CD14-positive monocyte (primary cell): Measurements from ENCODE around the gene NDUFB10. TPM values are rescaled to one million over a fixed set of nuclear protein-coding genes. Genes with fewer than 3 reads are reported as not detected.
"Not testable (repeated sequence)": the region's sequence is repeated elsewhere in the genome, so short reads cannot be mapped to it uniquely, and the experiment has no call there.

Source experiments
- DNase-seq, 3 donors: peaks; one replicate each; pipeline ENCODE4 v3.0.0-alpha.2; 2011 to 2022
- H2AFZ ChIP-seq: 2 replicates; pipeline ENCODE4 v1.6.0; 2012; ENCODE audit warnings: mild to moderate bottlenecking, low read depth, low read length, inconsistent platforms; ENCODE audit not compliant: insufficient read depth, poor library complexity, severe bottlenecking
- H3K27ac ChIP-seq, 2 donors: 1 replicate in 1 of 2; 2 replicates in 1 of 2; pipeline ENCODE4 v1.5.1; 2012 to 2013; ENCODE audit warnings: low read length in 2 of 2, control low read depth in 1 of 2, inconsistent platforms in 1 of 2, low read depth in 1 of 2, mild to moderate bottlenecking in 1 of 2
- H3K27me3 ChIP-seq, 2 donors: one replicate each; pipeline versions ENCODE4 v1.6.0 to v1.6.1; 2011 to 2013; ENCODE audit warnings: low read length in 2 of 2; ENCODE audit not compliant: control insufficient read depth in 2 of 2, insufficient read depth in 2 of 2
- H3K36me3 ChIP-seq, 2 donors: replicated peaks in 1 of 2; 1 replicate in 1 of 2; 2 replicates in 1 of 2; pipeline versions ENCODE4 v1.5.1 to v1.6.1; 2012 to 2013; ENCODE audit warnings: low read length in 2 of 2, control low read depth in 1 of 2, inconsistent platforms in 1 of 2, mild to moderate bottlenecking in 1 of 2; ENCODE audit not compliant: insufficient read depth in 2 of 2, control insufficient read depth in 1 of 2
- H3K4me1 ChIP-seq, 2 donors: 1 replicate in 1 of 2; 2 replicates in 1 of 2; pipeline versions ENCODE4 v1.5.1 to v1.6.1; 2012 to 2013; ENCODE audit warnings: low read length in 2 of 2, control low read depth in 1 of 2, inconsistent platforms in 1 of 2, mild to moderate bottlenecking in 1 of 2, moderate library complexity in 1 of 2; ENCODE audit not compliant: insufficient read depth in 2 of 2, control insufficient read depth in 1 of 2
- H3K4me2 ChIP-seq: replicated peaks from 2 replicates; pipeline ENCODE3; 2012; ENCODE audit warnings: low read length, moderate library complexity, mild to moderate bottlenecking; ENCODE audit not compliant: poor library complexity, severe bottlenecking; ENCODE audit errors: extremely low read depth
- H3K4me3 ChIP-seq, 3 experiments: fragments of 200-600 bp in 1 of 3; sonication (generic) in 1 of 3; replicated peaks in 1 of 3; 1 replicate in 2 of 3; 2 replicates in 1 of 3; pipeline ENCODE4 v1.5.1; 2011 to 2013; ENCODE audit warnings: low read length in 3 of 3, mild to moderate bottlenecking in 3 of 3, control low read depth in 2 of 3, low read depth in 2 of 3, inconsistent platforms in 1 of 3, moderate library complexity in 1 of 3
- H3K79me2 ChIP-seq: 2 replicates; pipeline ENCODE4 v1.6.0; 2012; ENCODE audit warnings: mild to moderate bottlenecking, control low read depth, inconsistent platforms, low read length, moderate library complexity; ENCODE audit not compliant: insufficient read depth
- H3K9ac ChIP-seq: 2 replicates; pipeline ENCODE4 v1.6.0; 2017; ENCODE audit warnings: low read length, mild to moderate bottlenecking; ENCODE audit not compliant: insufficient read depth, poor library complexity, severe bottlenecking
- H3K9me3 ChIP-seq, 2 donors: replicated peaks in 1 of 2; 1 replicate in 1 of 2; 2 replicates in 1 of 2; pipeline versions ENCODE4 v1.5.1 to v1.6.1; 2012 to 2013; ENCODE audit warnings: low read length in 2 of 2, control low read depth in 1 of 2; ENCODE audit not compliant: control insufficient read depth in 1 of 2, insufficient read depth in 1 of 2
- H4K20me1 ChIP-seq: 2 replicates; pipeline ENCODE4 v1.6.0; 2012; ENCODE audit warnings: mild to moderate bottlenecking, low read length, control low read depth, moderate library complexity; ENCODE audit not compliant: insufficient read depth
- H3K27ac Mint-ChIP-seq, 7 donors: one replicate each; pipeline ENCODE4 v1.8.0; 2020; ENCODE audit warnings: mild to moderate bottlenecking in 7 of 7, mixed read lengths in 7 of 7, moderate library complexity in 6 of 7, inconsistent platforms in 2 of 7
- H3K27me3 Mint-ChIP-seq, 3 donors: one replicate each; pipeline ENCODE4 v1.8.0; 2021 to 2022; ENCODE audit warnings: low read depth in 3 of 3, mild to moderate bottlenecking in 3 of 3, mixed read lengths in 3 of 3, moderate library complexity in 3 of 3, inconsistent platforms in 1 of 3
- H3K36me3 Mint-ChIP-seq, 2 donors: one replicate each; pipeline ENCODE4 v1.8.0; 2020; ENCODE audit warnings: mixed read lengths in 2 of 2, inconsistent platforms in 1 of 2, mild to moderate bottlenecking in 1 of 2
- H3K4me1 Mint-ChIP-seq: one replicate; pipeline ENCODE4 v1.8.0; 2020; ENCODE audit warnings: mild to moderate bottlenecking, mixed read lengths
- H3K4me3 Mint-ChIP-seq, 2 donors: one replicate each; pipeline ENCODE4 v1.8.0; 2020; ENCODE audit warnings: mild to moderate bottlenecking in 2 of 2, mixed read lengths in 2 of 2, moderate library complexity in 1 of 2
- H3K9me3 Mint-ChIP-seq, 7 donors: one replicate each; pipeline ENCODE4 v1.8.0; 2020 to 2022; ENCODE audit warnings: mixed read lengths in 7 of 7, mild to moderate bottlenecking in 6 of 7, moderate library complexity in 6 of 7, inconsistent platforms in 2 of 7
- CTCF ChIP-seq: fragments of 200-600 bp; IDR thresholded peaks from one replicate; pipeline ENCODE4 v1.8.0; 2022; ENCODE audit warnings: antibody characterized with exemption, mild to moderate bottlenecking
- WGBS: methylation state at CpG from one replicate; pipeline ENCODE4 v1.1.5; 2013; ENCODE audit warnings: missing lambda C conversion rate; ENCODE audit not compliant: insufficient coverage; 5-methylcytosine and 5-hydroxymethylcytosine counted together
- intact Hi-C, 2 donors: fragments of 100-400 bp; cut with micrococcal nuclease; formaldehyde crosslinking; loops; one replicate each; pipeline versions ENCODE4 v1.15.0 to v1.15.1; 2023
- polyA plus RNA-seq, 3 donors: library from polyadenylated mRNA; depleted of rRNA in 1 of 3; unstranded in 2 of 3; stranded (reverse) in 1 of 3; fragments of 300-500 nt in 2 of 3; fragments of >200 nt in 1 of 3; fragmentation: Illumina TruSeq in 2 of 3; gene quantifications; 1 replicate in 2 of 3; 2 replicates in 1 of 3; pipeline ENCODE4 v1.2.3, GENCODE V29; 2012 to 2021

The NDUFB10 gene
- polyA plus RNA-seq, 3 donors, result 121 to 215 (median 186) TPM

DNA sequence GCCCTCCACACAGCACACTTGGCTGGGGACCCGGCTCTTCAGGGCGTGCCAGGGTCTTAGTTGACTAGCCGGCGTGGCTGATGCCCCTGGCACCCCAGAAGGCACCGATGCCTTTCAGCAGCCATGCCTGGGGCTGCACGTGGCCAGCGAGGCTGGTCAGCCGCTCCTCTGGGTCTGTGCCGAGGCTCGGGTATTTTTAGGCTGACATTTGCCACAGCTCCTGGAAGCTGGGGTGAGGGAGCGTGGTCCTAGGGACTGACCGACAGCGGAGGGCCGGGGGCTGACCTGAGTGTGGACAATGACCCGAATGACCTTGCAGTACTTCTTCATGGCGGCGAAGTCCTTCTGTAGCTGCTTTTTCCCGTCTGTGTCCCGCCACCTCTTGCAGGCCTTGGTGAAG, 8.8 kb upstream of the NDUFB10 start:
- DNase-seq, result no peak
- Mint-ChIP-seq H3K36me3 (no peaks in the 10 kb centered on the region), H3K27me3 (peaks cover 4 to 16% (median 15%) of the 10 kb centered on the region in 3 donors), H3K27ac (no peak overlapping the region), H3K4me3 (no peak overlapping the region), H3K9me3 (no peaks in the 10 kb centered on the region), H3K4me1 (no peaks in the 10 kb centered on the region)
- no peaks in the 10 kb centered on the region for H3K9me3 ChIP-seq
- no peak overlapping the region for H3K27ac ChIP-seq
- WGBS, result 98% methylated on average over 19 of the region's 19 CpGs
- no peaks in the 10 kb centered on the region for H4K20me1 ChIP-seq
- no peak for TF ChIP-seq CTCF
- H3K36me3 ChIP-seq, result no peaks in the 10 kb centered on the region
- H3K4me2 ChIP-seq, result no peak overlapping the region
- H3K4me1 ChIP-seq, result no peaks in the 10 kb centered on the region
- no peak overlapping the region for H3K4me3 ChIP-seq
- no peak overlapping the region for H2AFZ ChIP-seq
- no peaks in the 10 kb centered on the region for H3K79me2 ChIP-seq
- no peaks in the 10 kb centered on the region for H3K27me3 ChIP-seq
- intact Hi-C loops, result no loop called here
- no peak overlapping the region for H3K9ac ChIP-seq

- peaks cover under 1 to 3% of the 10 kb centered on the region in 2 donors for H3K4me1 ChIP-seq
- H3K36me3 ChIP-seq, result no peaks in the 10 kb centered on the region
- Mint-ChIP-seq H3K27me3 (peaks cover 8 to 39% (median 32%) of the 10 kb centered on the region in 3 donors), H3K9me3 (peaks cover 0 to 8% (median 0%) of the 10 kb centered on the region in 7 donors), H3K4me3 (no peak overlapping the region), H3K27ac (no peak overlapping the region), H3K4me1 (peaks cover 2% of the 10 kb centered on the region), H3K36me3 (no peaks in the 10 kb centered on the region)
- H3K27ac ChIP-seq, result no peak overlapping the region
- WGBS, result 91% methylated on average over 21 of the region's 22 CpGs
- H3K79me2 ChIP-seq, result no peaks in the 10 kb centered on the region
- no peak for TF ChIP-seq CTCF
- H3K4me3 ChIP-seq, result no peak overlapping the region
- no peaks in the 10 kb centered on the region for H3K9me3 ChIP-seq
- no peak overlapping the region for H2AFZ ChIP-seq
- no peaks in the 10 kb centered on the region for H4K20me1 ChIP-seq
- no peak for DNase-seq
- H3K9ac ChIP-seq, result no peak overlapping the region
- intact Hi-C loops, result no loop called here
- H3K27me3 ChIP-seq, result no peaks in the 10 kb centered on the region
- no peak overlapping the region for H3K4me2 ChIP-seq
Observed at GRCh38 chr16:1953734-1954133, 5.6 kb upstream of the NDUFB10 start.

GRCh38 chr16:1957434-1958142, 1.8 kb upstream of the NDUFB10 start:
- H3K4me3 Mint-ChIP-seq, intact Hi-C loops, H3K27me3 ChIP-seq, H3K27ac ChIP-seq, H3K4me2 ChIP-seq, H2AFZ ChIP-seq, H3K9ac ChIP-seq, DNase-seq, H3K27ac Mint-ChIP-seq, H3K9me3 Mint-ChIP-seq, H3K4me3 ChIP-seq, H3K9me3 ChIP-seq: not testable (repeated sequence)
- 97% methylated on average over 16 of the region's 22 CpGs for WGBS
- Histone ChIP-seq H3K4me1 (peaks cover 21 to 29% of the 10 kb centered on the region in 2 donors), H4K20me1 (peaks cover 18% of the 10 kb centered on the region), H3K36me3 (peaks cover 16% of the 10 kb centered on the region in 2 donors), H3K79me2 (peaks cover 19% of the 10 kb centered on the region)
- Mint-ChIP-seq H3K36me3 (peaks cover 15 to 16% of the 10 kb centered on the region in 2 donors), H3K27me3 (peaks cover 8 to 37% (median 28%) of the 10 kb centered on the region in 3 donors), H3K4me1 (peaks cover 23% of the 10 kb centered on the region)
